ENCODE data around the gene RBMY1B. TPM values are rescaled to one million over a fixed set of nuclear protein-coding genes. Genes with fewer than 3 reads are reported as not detected.
"Not testable (repeated sequence)": the region's sequence is repeated elsewhere in the genome, so short reads cannot be mapped to it uniquely, and the experiment has no call there.

RBMY1B gene
- not detected for total RNA-seq

GRCh38 chrY:21511038-21511437 is at the start of gene RBMY1B:
TSS of gene RBMY1B (plus strand) at chrY:21511338. CDS start at chrY:21513351, 2,013 bp downstream.
- ATAC-seq; intact Hi-C loops (cut with DNase I); DNase-seq (ENCODE audit: low spot score): not testable (repeated sequence)

DNA sequence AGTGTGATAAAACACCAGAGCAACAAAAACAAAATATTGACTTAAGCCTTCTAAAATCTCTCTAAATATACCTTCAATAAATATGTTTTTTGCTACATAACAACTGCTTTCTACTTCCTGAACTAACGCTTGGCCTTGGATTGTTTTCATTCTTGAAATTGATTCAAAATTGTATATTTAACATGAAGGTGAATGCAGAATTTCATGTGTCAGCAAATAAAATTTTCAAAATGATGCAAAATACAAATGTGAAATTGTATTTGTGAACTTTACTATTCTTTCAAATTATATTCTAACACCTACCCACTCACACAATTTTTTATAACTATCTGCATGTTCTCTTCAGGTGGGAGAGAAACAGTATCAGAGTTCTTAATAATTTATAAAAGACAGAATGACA is 48.2 kb upstream of the RBMY1B start:
- intact Hi-C loops (cut with DNase I); DNase-seq (ENCODE audit: low spot score); ATAC-seq: not testable (repeated sequence)

- intact Hi-C loops (cut with DNase I), result no loop called here
- DNase-seq (ENCODE audit: low spot score) (no peak), ATAC-seq (no peak)
Observed at GRCh38 chrY:21482967-21483366, 28.2 kb upstream of the RBMY1B start.

GRCh38 chrY:21534579-21534978 is 23.4 kb downstream of the RBMY1B start, which contains the start of gene RBMY1A1:
TSS of gene RBMY1A1 (plus strand) at chrY:21534879. CDS start at chrY:21536892, 2,013 bp downstream.
- DNase-seq (ENCODE audit: low spot score), result not testable (repeated sequence)

GRCh38 chrY:21559316-21559984 is 48.3 kb downstream of the RBMY1B start:
- DNase-seq (ENCODE audit: low spot score); ATAC-seq; intact Hi-C loops (cut with DNase I): not testable (repeated sequence)

More at GRCh38 chrY:21534579-21534978, 23.4 kb downstream of the RBMY1B start, which contains the start of gene RBMY1A1:
- intact Hi-C loops (cut with DNase I); ATAC-seq: not testable (repeated sequence)

Other genes starting within 250 kb of the RBMY1B start
- gene RBMY1A1, start 23.5 kb downstream of the RBMY1B start, total RNA-seq, result not detected